Measurements from ENCODE around the gene TMEM81. TPM values are rescaled to one million over a fixed set of nuclear protein-coding genes. Genes with fewer than 3 reads are reported as not detected.

TMEM81 gene
- total RNA-seq, 1 donor from 2014 or later, result 3.5 TPM

- TF ChIP-seq, protein P1, sequence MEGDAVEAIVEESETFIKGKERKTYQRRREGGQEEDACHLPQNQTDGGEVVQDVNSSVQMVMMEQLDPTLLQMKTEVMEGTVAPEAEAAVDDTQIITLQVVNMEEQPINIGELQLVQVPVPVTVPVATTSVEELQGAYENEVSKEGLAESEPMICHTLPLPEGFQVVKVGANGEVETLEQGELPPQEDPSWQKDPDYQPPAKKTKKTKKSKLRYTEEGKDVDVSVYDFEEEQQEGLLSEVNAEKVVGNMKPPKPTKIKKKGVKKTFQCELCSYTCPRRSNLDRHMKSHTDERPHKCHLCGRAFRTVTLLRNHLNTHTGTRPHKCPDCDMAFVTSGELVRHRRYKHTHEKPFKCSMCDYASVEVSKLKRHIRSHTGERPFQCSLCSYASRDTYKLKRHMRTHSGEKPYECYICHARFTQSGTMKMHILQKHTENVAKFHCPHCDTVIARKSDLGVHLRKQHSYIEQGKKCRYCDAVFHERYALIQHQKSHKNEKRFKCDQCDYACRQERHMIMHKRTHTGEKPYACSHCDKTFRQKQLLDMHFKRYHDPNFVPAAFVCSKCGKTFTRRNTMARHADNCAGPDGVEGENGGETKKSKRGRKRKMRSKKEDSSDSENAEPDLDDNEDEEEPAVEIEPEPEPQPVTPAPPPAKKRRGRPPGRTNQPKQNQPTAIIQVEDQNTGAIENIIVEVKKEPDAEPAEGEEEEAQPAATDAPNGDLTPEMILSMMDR (IDR thresholded peaks at IDR 0.05), result no peak
- DNase-seq (no peak), ATAC-seq (no peak)
- H3K4me1 ChIP-seq, result no peaks in the 10 kb centered on the region
- no peaks in the 10 kb centered on the region for H3K27me3 ChIP-seq
- no peak overlapping the region for H3K27ac ChIP-seq
- H3K4me3 ChIP-seq, result no peak overlapping the region
- H3K9me3 ChIP-seq, result no peaks in the 10 kb centered on the region
- intact Hi-C loops (cut with DNase I), result no loop called here
- no peaks in the 10 kb centered on the region for H3K36me3 ChIP-seq
These were observed 6.9 kb downstream of the TMEM81 start for GRCh38 chr1:205077158-205077933.

DNA sequence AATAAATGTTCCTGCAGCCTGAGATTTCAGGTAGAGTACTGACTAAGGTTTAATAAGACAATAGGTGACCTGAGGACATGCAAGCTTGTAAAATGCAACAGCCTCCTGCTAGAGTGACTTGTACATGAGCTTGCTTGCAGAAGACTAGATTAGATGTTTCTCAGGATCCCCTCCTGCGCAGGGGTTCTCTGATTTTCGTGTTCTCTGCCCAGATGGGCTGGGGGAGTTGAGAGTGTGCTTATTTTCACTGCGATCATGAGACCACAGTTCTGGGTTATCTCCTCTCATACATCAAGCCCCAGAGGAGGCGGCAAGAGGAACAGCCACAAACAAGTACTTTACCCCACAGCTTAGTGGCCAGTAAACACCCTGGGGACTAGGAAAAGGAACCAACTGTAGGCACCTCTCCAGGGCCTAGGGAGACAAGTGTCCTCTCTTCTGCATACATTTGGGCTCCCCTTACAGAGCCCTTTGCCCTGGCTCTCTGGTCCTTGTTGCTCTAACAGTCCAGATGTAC, 8.0 kb downstream of the TMEM81 start:
- TF ChIP-seq, protein P1 (IDR thresholded peaks at IDR 0.05), result no peak

DNA sequence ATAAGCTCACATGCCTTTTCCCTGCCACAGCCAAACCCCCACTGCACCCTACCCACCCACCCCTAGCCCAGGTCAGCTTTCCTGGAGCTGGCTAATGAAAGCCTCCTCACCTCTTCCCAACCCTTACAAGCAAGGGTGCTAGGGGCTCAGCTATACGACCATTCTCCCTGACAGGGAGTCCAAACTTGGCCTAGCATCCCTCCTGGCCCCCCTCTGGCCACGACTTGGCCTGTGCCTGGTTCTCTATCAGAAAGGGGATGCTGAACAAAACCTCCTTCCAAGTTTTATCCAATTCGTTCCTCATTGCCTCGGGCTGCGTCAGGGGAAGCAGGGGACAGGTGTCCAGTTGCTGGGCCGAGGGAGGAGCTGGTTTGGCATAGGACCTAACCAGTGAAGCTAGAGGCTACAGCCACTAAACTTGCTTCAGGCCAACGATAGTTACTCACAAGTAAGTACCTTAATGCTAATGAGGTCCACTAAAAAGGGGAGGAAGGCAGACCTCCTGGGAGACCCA, 8.6 kb downstream of the TMEM81 start:
- intact Hi-C loops (cut with DNase I), result no loop called here
- Histone ChIP-seq H3K27me3 (no peaks in the 10 kb centered on the region), H3K9me3 (no peaks in the 10 kb centered on the region), H3K4me1 (no peaks in the 10 kb centered on the region), H3K27ac (no peak overlapping the region), H3K4me3 (no peak overlapping the region), H3K36me3 (no peaks in the 10 kb centered on the region)
- ATAC-seq, result no peak
- no peak for DNase-seq
- TF ChIP-seq, protein P1 (IDR thresholded peaks at IDR 0.05), result no peak

More for the DNA sequence above, 8.0 kb downstream of the TMEM81 start:
- Histone ChIP-seq H3K9me3 (no peaks in the 10 kb centered on the region), H3K4me3 (no peak overlapping the region), H3K36me3 (no peaks in the 10 kb centered on the region), H3K4me1 (no peaks in the 10 kb centered on the region), H3K27ac (no peak overlapping the region), H3K27me3 (no peaks in the 10 kb centered on the region)
- DNase-seq (no peak), ATAC-seq (no peak)
- intact Hi-C loops (cut with DNase I), result no loop called here

GRCh38 chr1:205074513-205074912, 9.7 kb downstream of the TMEM81 start:
- Histone ChIP-seq H3K27ac (no peak overlapping the region), H3K9me3 (no peaks in the 10 kb centered on the region), H3K27me3 (no peaks in the 10 kb centered on the region), H3K4me1 (no peaks in the 10 kb centered on the region), H3K4me3 (no peak overlapping the region), H3K36me3 (no peaks in the 10 kb centered on the region)
- no peak for ATAC-seq
- intact Hi-C loops (cut with DNase I), result no loop called here
- TF ChIP-seq, protein P1 (IDR thresholded peaks at IDR 0.05), result no peak
- peak; percentile 27 for DNase-seq

DNA sequence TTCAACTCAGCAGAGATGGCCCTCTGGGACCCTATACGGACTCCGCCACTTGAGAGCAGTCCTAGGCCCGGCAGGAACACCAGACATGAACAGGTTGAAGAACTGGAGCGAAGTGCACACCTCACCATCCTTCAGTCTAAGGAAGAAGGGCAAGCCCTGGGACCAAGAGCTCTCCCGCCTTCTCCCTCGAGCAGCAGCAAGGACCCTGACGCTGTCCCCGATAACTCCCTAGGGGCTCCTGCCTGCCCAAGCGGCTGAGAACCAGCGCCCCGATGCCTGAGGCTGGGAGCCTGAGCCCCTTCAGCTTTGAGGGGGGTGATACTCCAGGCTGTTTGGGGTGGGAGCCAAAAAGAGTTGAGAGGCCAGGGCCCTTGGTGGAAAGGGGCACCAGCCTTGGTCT, 10.2 kb downstream of the TMEM81 start:
- Histone ChIP-seq H3K4me1 (no peaks in the 10 kb centered on the region), H3K4me3 (no peak overlapping the region), H3K9me3 (no peaks in the 10 kb centered on the region), H3K27ac (no peak overlapping the region), H3K36me3 (no peaks in the 10 kb centered on the region), H3K27me3 (no peaks in the 10 kb centered on the region)
- intact Hi-C loops (cut with DNase I), result no loop called here
- DNase-seq (peak; percentile 46), ATAC-seq (no peak)
- TF ChIP-seq, protein P1 (IDR thresholded peaks at IDR 0.05), result no peak

All from upper lobe of right lung (tissue), 1 donor.